H1 (cell line): ENCODE results near the gene VPS35L. TPM values are rescaled to one million over a fixed set of nuclear protein-coding genes. Genes with fewer than 3 reads are reported as not detected.

Experiments used
- CTCF ChIA-PET: fragments of 300-600 bp; sonication (Branson Sonifier 250); formaldehyde crosslinking; loops from one replicate; lab custom pipeline; 2021; ENCODE audit not compliant: partially characterized antibody; lab: Charles Lee
- POLR2A ChIA-PET: fragments of 300-600 bp; sonication (Branson Sonifier 250); formaldehyde crosslinking; loops from one replicate; lab custom pipeline; 2021; ENCODE audit warnings: inconsistent platforms; ENCODE audit not compliant: partially characterized antibody; lab: Charles Lee
- DNase-seq, 2 experiments: peaks; one replicate each; pipeline versions ENCODE4 v3.0.0 to v3.0.0-alpha.2; 2010 to 2022; ENCODE audit warnings: low spot score in 2 of 2, low read depth in 1 of 2, mixed read lengths in 1 of 2
- FAIRE-seq: peaks from 2 replicates; lab custom pipeline; 2011; peaks lifted over from hg19 to GRCh38; lab: Jason Lieb, UNC
- H2AFZ ChIP-seq: 2 replicates; pipeline ENCODE4 v1.8.1; 2012; ENCODE audit warnings: low read length, inconsistent platforms
- H2AK5ac ChIP-seq: 2 replicates; pipeline ENCODE4 v1.6.1; 2013; ENCODE audit warnings: low read depth, low read length
- H2BK120ac ChIP-seq: replicated peaks from 2 replicates; pipeline ENCODE3; 2013; ENCODE audit warnings: low read depth, low read length, inconsistent platforms
- H2BK12ac ChIP-seq: 2 replicates; pipeline ENCODE4 v1.6.1; 2013; ENCODE audit warnings: low read depth, low read length
- H2BK15ac ChIP-seq: 2 replicates; pipeline ENCODE4 v1.6.1; 2013; ENCODE audit warnings: low read length
- H2BK20ac ChIP-seq: 2 replicates; pipeline ENCODE4 v1.6.1; 2013; ENCODE audit warnings: low read length
- H2BK5ac ChIP-seq: 2 replicates; pipeline ENCODE4 v1.6.1; 2013; ENCODE audit warnings: low read depth, low read length
- H3K14ac ChIP-seq: 2 replicates; pipeline ENCODE4 v1.6.1; 2013; ENCODE audit warnings: inconsistent platforms; ENCODE audit not compliant: insufficient read length
- H3K18ac ChIP-seq: 2 replicates; pipeline ENCODE4 v1.6.1; 2013; ENCODE audit warnings: low read length; ENCODE audit errors: extremely low read depth
- H3K23ac ChIP-seq: 2 replicates; pipeline ENCODE4 v1.6.1; 2013; ENCODE audit warnings: inconsistent platforms; ENCODE audit not compliant: insufficient read length
- H3K23me2 ChIP-seq: 2 replicates; pipeline ENCODE4 v1.6.1; 2013; ENCODE audit warnings: low read depth, low read length
- H3K27ac ChIP-seq: 2 replicates; pipeline ENCODE4 v1.6.1; 2011; ENCODE audit warnings: low read depth, low read length, inconsistent platforms
- H3K27me3 ChIP-seq, 4 experiments: replicated peaks in 1 of 4; 1 replicate in 1 of 4; 2 replicates in 3 of 4; pipeline versions ENCODE4 v1.6.1 to v1.8.1; 2011 to 2013; ENCODE audit warnings: low read length in 3 of 4, mild to moderate bottlenecking in 3 of 4, inconsistent platforms in 2 of 4, mixed read lengths in 2 of 4, moderate library complexity in 1 of 4; ENCODE audit not compliant: control insufficient read depth in 3 of 4, insufficient read depth in 3 of 4; ENCODE audit errors: extremely low read depth in 1 of 4
- H3K36me3 ChIP-seq, 4 experiments: 2 replicates each; pipeline versions ENCODE4 v1.6.1 to v1.8.1; 2011 to 2013; ENCODE audit warnings: mild to moderate bottlenecking in 4 of 4, low read length in 3 of 4, moderate library complexity in 2 of 4, control low read depth in 1 of 4, inconsistent platforms in 1 of 4; ENCODE audit not compliant: insufficient read depth in 4 of 4, control insufficient read depth in 2 of 4
- H3K4ac ChIP-seq: replicated peaks from 2 replicates; pipeline ENCODE3; 2013; ENCODE audit warnings: low read length, low read depth, mixed read lengths, inconsistent platforms; ENCODE audit not compliant: insufficient read length
- H3K4me1 ChIP-seq, 4 experiments: replicated peaks in 1 of 4; 1 replicate in 1 of 4; 2 replicates in 3 of 4; pipeline versions ENCODE4 v1.6.1 to v1.8.1; 2011 to 2013; ENCODE audit warnings: low read length in 3 of 4, inconsistent platforms in 2 of 4, mixed read lengths in 1 of 4; ENCODE audit not compliant: insufficient read depth in 4 of 4, control insufficient read depth in 3 of 4
- H3K4me2 ChIP-seq, 2 experiments: 2 replicates each; pipeline versions ENCODE4 v1.6.1 to v1.8.1; 2011 to 2013; ENCODE audit warnings: low read depth in 2 of 2, low read length in 2 of 2, control low read depth in 1 of 2, inconsistent platforms in 1 of 2, mild to moderate bottlenecking in 1 of 2; ENCODE audit not compliant: insufficient read depth in 1 of 2
- H3K4me3 ChIP-seq, 4 experiments: fragments of 200-600, 300-600 bp in 1 of 4; sonication (generic), shearing (Covaris generic), sonication (Bioruptor Twin) in 1 of 4; 2 replicates each; pipeline versions ENCODE4 v1.5.1 to v1.8.1; 2011 to 2016; ENCODE audit warnings: low read length in 4 of 4, low read depth in 3 of 4, control low read depth in 2 of 4, inconsistent platforms in 2 of 4, mild to moderate bottlenecking in 2 of 4, mixed read lengths in 1 of 4, moderate library complexity in 1 of 4; ENCODE audit not compliant: insufficient read depth in 2 of 4; ENCODE audit errors: extremely low read depth in 1 of 4
- H3K56ac ChIP-seq: replicated peaks from 2 replicates; pipeline ENCODE3; 2013; ENCODE audit warnings: low read depth, mild to moderate bottlenecking, mixed read lengths, low read length, inconsistent platforms; ENCODE audit not compliant: insufficient read length
- H3K79me1 ChIP-seq: 2 replicates; pipeline ENCODE4 v1.6.1; 2013; ENCODE audit warnings: low read depth, low read length, control low read depth
- H3K79me2 ChIP-seq, 2 experiments: 2 replicates each; pipeline versions ENCODE4 v1.6.1 to v1.8.1; 2012 to 2013; ENCODE audit warnings: low read length in 2 of 2, mild to moderate bottlenecking in 2 of 2, inconsistent platforms in 1 of 2; ENCODE audit not compliant: insufficient read depth in 2 of 2, control insufficient read depth in 1 of 2
- H3K9ac ChIP-seq, 4 experiments: replicated peaks in 1 of 4; 1 replicate in 1 of 4; 2 replicates in 3 of 4; pipeline versions ENCODE4 v1.6.1 to v1.8.1; 2011 to 2013; ENCODE audit warnings: low read depth in 3 of 4, low read length in 3 of 4, control low read depth in 2 of 4, mild to moderate bottlenecking in 2 of 4, moderate library complexity in 2 of 4, inconsistent platforms in 1 of 4; ENCODE audit errors: extremely low read depth in 1 of 4
- H3K9me3 ChIP-seq, 2 experiments: 2 replicates each; pipeline versions ENCODE4 v1.6.1 to v1.8.1; 2012 to 2013; ENCODE audit warnings: mild to moderate bottlenecking in 2 of 2, moderate library complexity in 2 of 2, control low read depth in 1 of 2, inconsistent platforms in 1 of 2, low read depth in 1 of 2, low read length in 1 of 2, mixed read lengths in 1 of 2; ENCODE audit not compliant: insufficient read depth in 2 of 2
- H4K20me1 ChIP-seq, 2 experiments: replicated peaks in 1 of 2; 2 replicates each; pipeline versions ENCODE3 to v1.8.1; 2011 to 2013; ENCODE audit warnings: inconsistent platforms in 2 of 2, low read length in 2 of 2, mild to moderate bottlenecking in 1 of 2; ENCODE audit not compliant: insufficient read depth in 2 of 2, control insufficient read depth in 1 of 2
- H4K5ac ChIP-seq: 2 replicates; pipeline ENCODE4 v1.6.1; 2013; ENCODE audit warnings: low read length, low read depth, mixed read lengths, inconsistent platforms; ENCODE audit not compliant: insufficient read length
- H4K8ac ChIP-seq: 2 replicates; pipeline ENCODE4 v1.8.0; 2013; ENCODE audit warnings: mild to moderate bottlenecking, moderate library complexity, low read length, inconsistent platforms; ENCODE audit not compliant: insufficient read depth; ENCODE audit errors: extremely low read depth
- H4K91ac ChIP-seq: replicated peaks from 2 replicates; pipeline ENCODE3; 2013; ENCODE audit warnings: low read length, mixed read lengths, inconsistent platforms; ENCODE audit not compliant: insufficient read length
- BRCA1 ChIP-seq: IDR thresholded peaks from 2 replicates; pipeline ENCODE4 v1.6.1; 2012; ENCODE audit warnings: low read depth, low read length, improper control_type of control experiment
- CTBP2 ChIP-seq: IDR thresholded peaks from 2 replicates; pipeline ENCODE4 v1.7.0; 2011; ENCODE audit warnings: borderline replicate concordance, mild to moderate bottlenecking, moderate library complexity, mixed read lengths, low read length; ENCODE audit not compliant: insufficient read depth, insufficient read length
- EZH2 ChIP-seq: fragments of 200-600 bp; sonication (generic); IDR thresholded peaks from 2 replicates; pipeline ENCODE4 v1.7.1; 2012; ENCODE audit warnings: low read depth, mild to moderate bottlenecking, moderate library complexity, low read length, inconsistent platforms; ENCODE audit not compliant: severe bottlenecking
- FOSL1 ChIP-seq: IDR thresholded peaks from 2 replicates; pipeline ENCODE4 v1.6.1; 2011; ENCODE audit warnings: mild to moderate bottlenecking, low read depth, low read length, moderate library complexity; ENCODE audit not compliant: insufficient read depth
- HDAC6 ChIP-seq: IDR thresholded peaks from one replicate; pipeline ENCODE4 v1.7.1; 2012; ENCODE audit warnings: low read depth, mild to moderate bottlenecking, inconsistent platforms, low read length, moderate library complexity
- KDM5A ChIP-seq: fragments of 200-600 bp; IDR thresholded peaks from 2 replicates; pipeline ENCODE4 v1.7.1; 2012; ENCODE audit warnings: mild to moderate bottlenecking, low read length, inconsistent platforms, mixed read lengths
- MAFK ChIP-seq: IDR thresholded peaks from 2 replicates; pipeline ENCODE4 v1.6.1; 2012; ENCODE audit warnings: low read depth, mild to moderate bottlenecking, improper control_type of control experiment, low read length
- NANOG ChIP-seq: IDR thresholded peaks from 2 replicates; pipeline ENCODE4 v1.6.1; 2011; ENCODE audit warnings: low read length, low read depth, mild to moderate bottlenecking, inconsistent platforms; ENCODE audit not compliant: insufficient read depth, poor library complexity, severe bottlenecking
- RAD21 ChIP-seq, 2 experiments: IDR thresholded peaks in 1 of 2; conservative IDR thresholded peaks in 1 of 2; 2 replicates each; pipeline ENCODE4 v1.6.1; 2011; ENCODE audit warnings: low read depth in 2 of 2, low read length in 2 of 2, improper control_type of control experiment in 1 of 2, inconsistent platforms in 1 of 2, mild to moderate bottlenecking in 1 of 2, moderate library complexity in 1 of 2
- TCF12 ChIP-seq: IDR thresholded peaks from 2 replicates; pipeline ENCODE4 v1.6.1; 2011; ENCODE audit warnings: low read depth, mild to moderate bottlenecking, low read length
- WGBS, 2 experiments: shearing (Covaris generic) in 1 of 2; methylation state at CpG; one replicate each; pipeline versions ENCODE4 v1.1.6 to v1.1.7; 2013 to 2015; ENCODE audit warnings: low lambda C conversion rate in 2 of 2, mixed read lengths in 2 of 2, inconsistent platforms in 1 of 2, low coverage in 1 of 2, missing lambda C conversion rate in 1 of 2; ENCODE audit not compliant: insufficient replicate concordance in 2 of 2, insufficient coverage in 1 of 2, insufficient read length in 1 of 2; ENCODE audit errors: extremely low coverage in 1 of 2, missing lambda C conversion rate in 1 of 2; 5-methylcytosine and 5-hydroxymethylcytosine counted together
- polyA plus RNA-seq, 7 experiments: library from polyadenylated mRNA; depleted of rRNA in 3 of 7; stranded (reverse) in 5 of 7; unstranded in 2 of 7; fragments of >200 nt in 5 of 7; fragments of 200-250 nt in 2 of 7; gene quantifications; 1 replicate in 5 of 7; 2 replicates in 1 of 7; 4 replicates in 1 of 7; pipeline versions ENCODE4 v1.2.1 to v1.2.3, GENCODE V29; 2011 to 2013; ENCODE audit warnings: missing spikeins in 2 of 7, mixed read lengths in 2 of 7
- total RNA-seq: library from RNA; stranded (reverse); fragmentation: NEBNext Ultra II Directional; extraction: Animal tissue kit (Norgen Biotek cat#: 25700); gene quantifications from 2 replicates; pipeline ENCODE4 v1.2.1, GENCODE V29; 2021
- TF ChIP-seq, protein P1 (sequence below): IDR thresholded peaks from 2 replicates; pipeline ENCODE4 v1.6.1; 2011; ENCODE audit warnings: low read depth, mild to moderate bottlenecking, low read length; ENCODE audit not compliant: insufficient read depth

VPS35L gene
- total and polyA plus RNA-seq, 2 of the 8 experiments (the other 6 are each of a cell fraction or from before 2014, with no cell fraction given) = 31.5 to 57.1 TPM

DNA sequence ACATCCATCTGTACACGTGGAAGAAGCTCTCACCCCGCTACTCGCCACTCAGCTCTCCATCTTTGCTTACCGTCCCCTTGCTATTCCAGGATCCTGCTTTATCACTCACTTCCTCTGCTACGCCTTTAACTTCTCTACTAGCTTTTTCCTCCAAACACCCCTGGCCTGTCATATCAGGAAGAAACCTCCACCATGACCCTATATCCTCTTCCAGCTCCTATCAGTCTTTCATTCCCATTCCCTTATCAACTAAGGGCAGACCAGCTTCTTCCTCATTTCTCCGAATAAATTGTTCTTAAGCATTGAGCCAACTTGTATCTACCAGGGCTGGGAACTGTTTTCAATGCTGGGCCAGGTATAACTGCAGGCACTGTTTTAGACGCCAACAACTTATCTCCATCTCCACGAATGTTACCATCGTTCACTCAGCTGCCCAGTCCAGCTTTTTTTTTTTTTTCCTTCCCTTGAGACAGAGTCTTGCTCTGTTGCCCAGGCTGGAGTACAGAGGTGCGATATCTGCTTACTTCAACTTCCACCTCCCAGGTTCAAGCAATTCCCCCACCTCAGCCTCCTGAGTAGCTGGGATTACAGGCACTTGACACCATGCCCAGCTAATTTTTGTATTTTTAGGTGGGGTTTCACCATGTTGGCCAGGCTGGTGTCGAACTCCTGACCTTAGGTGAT, 166.9 kb downstream of the VPS35L start:
- FAIRE-seq = no peak
- WGBS, 2 experiments = 88% methylated on average over 10 of the region's 11 CpGs; no CpG with 5 or more reads in 1 of the 2 experiments
- CTCF ChIA-PET = interaction anchor here (0.6 to 1.5 kb wide), 8 partner anchors 9 to 187 kb away, joined by 3 to 4 read pairs (median 3); no protein-coding TSS in a partner anchor
- TF ChIP-seq CTBP2 (no peak), FOSL1 (no peak), MAFK (no peak), KDM5A (no peak), BRCA1 (no peak), HDAC6 (no peak), NANOG (no peak), TCF12 (no peak), EZH2 (no peak), RAD21 (IDR thresholded peaks at IDR 0.05 in 1 of 2, conservative IDR thresholded peaks at IDR 0.05 in 1 of 2; ENCODE audit: low read depth in 2 of 2, low read length in 2 of 2) (no peak)
- TF ChIP-seq, protein P1, sequence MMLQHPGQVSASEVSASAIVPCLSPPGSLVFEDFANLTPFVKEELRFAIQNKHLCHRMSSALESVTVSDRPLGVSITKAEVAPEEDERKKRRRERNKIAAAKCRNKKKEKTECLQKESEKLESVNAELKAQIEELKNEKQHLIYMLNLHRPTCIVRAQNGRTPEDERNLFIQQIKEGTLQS = no peak

More for the DNA sequence above, 166.9 kb downstream of the VPS35L start:
- Histone ChIP-seq H2AFZ (no peak overlapping the region), H2AK5ac (peak overlapping the region; percentile 7), H2BK12ac (0 out of 2 replicates have a peak overlapping the region, but pooled peaks have one; percentile 3), H3K4ac (no peak overlapping the region), H3K9ac (no peak overlapping the region), H4K5ac (no peak overlapping the region), H2BK120ac (no peak overlapping the region), H3K14ac (no peak overlapping the region), H3K79me2 (peaks cover 5 to 24% of the 10 kb centered on the region in 2 experiments), H2BK5ac (no peak overlapping the region), H3K18ac (no peak overlapping the region), H4K20me1 (no peaks in the 10 kb centered on the region), H3K23ac (no peak overlapping the region), H4K91ac (no peak overlapping the region), H3K9me3 (no peaks in the 10 kb centered on the region), H3K36me3 (no peaks in the 10 kb centered on the region), H3K4me3 (no peak overlapping the region), H3K23me2 (peaks cover 5% of the 10 kb centered on the region), H3K79me1 (no peaks in the 10 kb centered on the region; the same call in 1 of the 2 replicates), H3K27me3 (no peaks in the 10 kb centered on the region), H3K27ac (no peak overlapping the region), H4K8ac (no peak overlapping the region; the same call in 1 of the 2 replicates), H3K56ac (no peak overlapping the region), H2BK20ac (no peak overlapping the region), H2BK15ac (no peak overlapping the region), H3K4me1 (peaks cover 0 to 6% (median 4%) of the 10 kb centered on the region in 4 experiments; a peak in 5 of 7 replicates), H3K4me2 (no peak overlapping the region)
- no peak for DNase-seq
- POLR2A ChIA-PET = interaction anchor here (0.7 to 1.9 kb wide), 8 partner anchors 8 to 167 kb away, joined by 3 to 5 read pairs (median 3); partner anchors contain the start of gene VPS35L
